Astrocyte (in vitro differentiated cells and primary cell): ENCODE data around the gene SLC9A3.

Source experiments
- CTCF ChIP-seq: IDR thresholded peaks from 2 replicates; pipeline ENCODE4 v1.5.1; 2011; ENCODE audit warnings: low read depth, mild to moderate bottlenecking, inconsistent platforms, low read length, moderate library complexity; ENCODE audit not compliant: insufficient read depth
- EZH2 ChIP-seq: IDR thresholded peaks from 2 replicates; pipeline ENCODE4 v1.6.1; 2012; ENCODE audit warnings: mild to moderate bottlenecking, low read length, inconsistent platforms; ENCODE audit not compliant: insufficient read depth

GRCh38 chr5:570886-571285 is 46.6 kb upstream of the SLC9A3 start:
- TF ChIP-seq CTCF = no peak
- no peak for TF ChIP-seq EZH2
